Endothelial cell of umbilical vein (primary cell): ENCODE measurements around the gene IGFBP7.

Source experiments
- CTCF ChIP-seq, 2 donors: IDR thresholded peaks; 1 replicate in 1 of 2; 2 replicates in 1 of 2; pipeline ENCODE4 v1.5.1; 2011; ENCODE audit warnings: low read length in 2 of 2, mild to moderate bottlenecking in 2 of 2, moderate library complexity in 2 of 2, control low read depth in 1 of 2, inconsistent platforms in 1 of 2, low read depth in 1 of 2; ENCODE audit not compliant: insufficient read depth in 1 of 2; ENCODE audit errors: extremely low read depth in 1 of 2
- EZH2 ChIP-seq: IDR thresholded peaks from 2 replicates; pipeline ENCODE4 v1.6.1; 2012; ENCODE audit warnings: borderline replicate concordance, low read depth, mild to moderate bottlenecking, moderate library complexity, low read length, inconsistent platforms; ENCODE audit not compliant: severe bottlenecking
- JUN ChIP-seq: IDR thresholded peaks from 2 replicates; pipeline ENCODE4 v1.6.1; 2011; ENCODE audit warnings: borderline replicate concordance, low read depth; ENCODE audit not compliant: insufficient read length, insufficient read depth
- MAX ChIP-seq: IDR thresholded peaks from 2 replicates; pipeline ENCODE4 v1.6.1; 2011; ENCODE audit not compliant: insufficient read depth, insufficient read length
- MYC ChIP-seq: IDR thresholded peaks from one replicate; pipeline ENCODE4 v1.6.1; 2011; ENCODE audit warnings: mild to moderate bottlenecking, low read depth, low read length
- POLR2A ChIP-seq: IDR thresholded peaks from 2 replicates; pipeline ENCODE4 v1.6.1; 2012; ENCODE audit warnings: low read depth, mild to moderate bottlenecking, control low read depth, low read length
- POLR2AphosphoS5 ChIP-seq: IDR thresholded peaks from 2 replicates; pipeline ENCODE4 v1.6.1; 2012; ENCODE audit warnings: low read depth, mild to moderate bottlenecking, control low read depth, low read length, moderate library complexity; ENCODE audit not compliant: insufficient read depth

- TF ChIP-seq CTCF (IDR thresholded peaks at IDR 0.05; ENCODE audit: extremely low read depth in 1 of 2, insufficient read depth in 1 of 2, low read depth in 1 of 2, low read length in 2 of 2): no peak
- no peak for TF ChIP-seq POLR2AphosphoS5
- no peak for TF ChIP-seq EZH2
- TF ChIP-seq POLR2A: no peak
- TF ChIP-seq MYC: no peak
- no peak for TF ChIP-seq JUN
- no peak for TF ChIP-seq MAX
These were observed 5.3 kb downstream of the IGFBP7 start for GRCh38 chr4:57104706-57105560.
